MV-4-11 (cell line): ENCODE measurements around the gene UAP1L1.
A peak's percentile ranks its signal among the peaks of the same experiment; 100 is the strongest.

Experiments
- DNase-seq: peaks from one replicate; lab custom pipeline; 2025; lab: John Stamatoyannopoulos, UW

Gene UAP1L1

GRCh38 chr9:137097761-137098462 is 20.6 kb downstream of the UAP1L1 start:
- no peak for DNase-seq

GRCh38 chr9:137099231-137099630 is 21.9 kb downstream of the UAP1L1 start:
- DNase-seq = no peak

GRCh38 chr9:137103206-137103999 is 26.1 kb downstream of the UAP1L1 start:
- no peak for DNase-seq

- DNase-seq = no peak
Measured at GRCh38 chr9:137105814-137106661, 28.7 kb downstream of the UAP1L1 start.

GRCh38 chr9:137106662-137107250 is 29.4 kb downstream of the UAP1L1 start:
- no peak for DNase-seq

- DNase-seq = no peak
Measured at GRCh38 chr9:137107312-137107921, 30.1 kb downstream of the UAP1L1 start.

GRCh38 chr9:137107982-137108381 is 30.7 kb downstream of the UAP1L1 start:
- DNase-seq = no peak

GRCh38 chr9:137108608-137109249 is 31.4 kb downstream of the UAP1L1 start:
- DNase-seq = peak; percentile 11

- no peak for DNase-seq
Measured at GRCh38 chr9:137109250-137110146, 32.2 kb downstream of the UAP1L1 start.

GRCh38 chr9:137110147-137110910 is 33.0 kb downstream of the UAP1L1 start:
- no peak for DNase-seq

- DNase-seq = no peak
Measured at GRCh38 chr9:137110911-137111787, 33.8 kb downstream of the UAP1L1 start.

- DNase-seq = no peak
Measured at GRCh38 chr9:137111788-137112563, 34.7 kb downstream of the UAP1L1 start.

GRCh38 chr9:137112564-137113384 is 35.5 kb downstream of the UAP1L1 start:
- DNase-seq = no peak

- no peak for DNase-seq
Measured at GRCh38 chr9:137113385-137114159, 36.3 kb downstream of the UAP1L1 start.

- DNase-seq = no peak
Measured at GRCh38 chr9:137114220-137114612, 36.9 kb downstream of the UAP1L1 start.
